ENCODE data around the gene MAPK8. TPM values are rescaled to one million over a fixed set of nuclear protein-coding genes. Genes with fewer than 3 reads are reported as not detected.

The MAPK8 gene
- total and polyA plus RNA-seq, 9 of the 15 experiments (the other 6 are each of a cell fraction or from before 2014, with no cell fraction given), result 6.4 to 159 (median 71.0) TPM

- TF ChIP-seq ZBTB49 (CRISPR knock-in tag; IDR thresholded peaks at IDR 0.05; ENCODE audit: borderline replicate concordance) (no peak), ZNF23 (CRISPR knock-in tag; IDR thresholded peaks at IDR 0.05) (peak; percentile 36; the same call in 1 of the 2 replicates), PHB (CRISPR knock-in tag; IDR thresholded peaks at IDR 0.05) (no peak), STAT5A (IDR thresholded peaks at IDR 0.05; ENCODE audit: borderline replicate concordance, low read length) (no peak), NCOA6 (IDR thresholded peaks at IDR 0.05) (no peak), NCOA1 (IDR thresholded peaks at IDR 0.05; ENCODE audit: low read depth) (no peak), IRF1 (CRISPR knock-in tag; IDR thresholded peaks at IDR 0.05; ENCODE audit: borderline replicate concordance) (no peak), ZNF518B (CRISPR knock-in tag; IDR thresholded peaks at IDR 0.05) (no peak), NFIX (CRISPR knock-in tag; IDR thresholded peaks at IDR 0.05; ENCODE audit: low read depth) (no peak), SMAD4 (CRISPR knock-in tag; conservative IDR thresholded peaks at IDR 0.05) (peak; percentile 88), MTF1 (CRISPR knock-in tag; IDR thresholded peaks at IDR 0.05; ENCODE audit: borderline replicate concordance) (no peak), KHSRP (IDR thresholded peaks at IDR 0.05) (no peak), BHLHE40 (IDR thresholded peaks at IDR 0.05; ENCODE audit: low read length) (no peak), SMARCA4 (IDR thresholded peaks at IDR 0.05) (peak; percentile 72; the same call in 1 of the 2 replicates), RFX7 (CRISPR knock-in tag; IDR thresholded peaks at IDR 0.05) (no peak), MAZ (CRISPR knock-in tag; conservative IDR thresholded peaks at IDR 0.05 in 1 of 2, IDR thresholded peaks at IDR 0.05 in 1 of 2) (peak; percentile 56 to 57; a peak in 3 of 4 replicates), MAFK (IDR thresholded peaks at IDR 0.05; ENCODE audit: low read length) (no peak; the same call in 1 of the 2 replicates)
- TF ChIP-seq, protein P1, sequence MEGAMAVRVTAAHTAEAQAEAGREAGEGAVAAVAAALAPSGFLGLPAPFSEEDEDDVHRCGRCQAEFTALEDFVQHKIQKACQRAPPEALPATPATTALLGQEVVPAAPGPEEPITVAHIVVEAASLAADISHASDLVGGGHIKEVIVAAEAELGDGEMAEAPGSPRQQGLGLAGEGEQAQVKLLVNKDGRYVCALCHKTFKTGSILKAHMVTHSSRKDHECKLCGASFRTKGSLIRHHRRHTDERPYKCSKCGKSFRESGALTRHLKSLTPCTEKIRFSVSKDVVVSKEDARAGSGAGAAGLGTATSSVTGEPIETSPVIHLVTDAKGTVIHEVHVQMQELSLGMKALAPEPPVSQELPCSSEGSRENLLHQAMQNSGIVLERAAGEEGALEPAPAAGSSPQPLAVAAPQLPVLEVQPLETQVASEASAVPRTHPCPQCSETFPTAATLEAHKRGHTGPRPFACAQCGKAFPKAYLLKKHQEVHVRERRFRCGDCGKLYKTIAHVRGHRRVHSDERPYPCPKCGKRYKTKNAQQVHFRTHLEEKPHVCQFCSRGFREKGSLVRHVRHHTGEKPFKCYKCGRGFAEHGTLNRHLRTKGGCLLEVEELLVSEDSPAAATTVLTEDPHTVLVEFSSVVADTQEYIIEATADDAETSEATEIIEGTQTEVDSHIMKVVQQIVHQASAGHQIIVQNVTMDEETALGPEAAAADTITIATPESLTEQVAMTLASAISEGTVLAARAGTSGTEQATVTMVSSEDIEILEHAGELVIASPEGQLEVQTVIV (CRISPR knock-in tag; IDR thresholded peaks at IDR 0.05; ENCODE audit: borderline replicate concordance), result no peak
Measured at GRCh38 chr10:48480397-48481374, 174.2 kb downstream of the MAPK8 start (continued).

Measured in K562 (cell line).